IMR-90 (cell line): ENCODE measurements around the gene L1CAM. TPM values are rescaled to one million over a fixed set of nuclear protein-coding genes. Genes with fewer than 3 reads are reported as not detected.

ENCODE experiments used
- ATAC-seq: fragments of 200-7000 bp; cut with Tn5 transposase; 2 replicates; pipeline ENCODE4 v1.9.1; 2020; ENCODE audit warnings: low read depth, mild to moderate bottlenecking, moderate library complexity
- BruUV-seq: library from RNA; stranded (reverse); fragments of 400-500 nt; replicated peaks from 2 replicates; lab custom pipeline; 2021; lab: Mats Ljungman, UMichigan
- CTCF ChIA-PET: fragments of 300-600 bp; formaldehyde crosslinking; extraction: SDS; loops from one replicate; lab custom pipeline; 2021; ENCODE audit warnings: antibody characterized with exemption; lab: Yijun Ruan, JAX
- POLR2A ChIA-PET: fragments of 300-600 bp; sonication (Branson Sonifier 250); formaldehyde crosslinking; loops from one replicate; lab custom pipeline; 2022; ENCODE audit warnings: antibody characterized with exemption; ENCODE audit not compliant: unreplicated experiment; lab: Charles Lee
- DNase-seq: peaks from one replicate; pipeline ENCODE4 v3.0.0; 2013
- H2AFZ ChIP-seq: replicated peaks from 2 replicates; pipeline ENCODE3; 2013; ENCODE audit warnings: low read length, mild to moderate bottlenecking; ENCODE audit not compliant: poor library complexity
- H2AK5ac ChIP-seq: 2 replicates; pipeline ENCODE4 v1.6.1; 2013; ENCODE audit warnings: low read depth, low read length, inconsistent platforms
- H2AK9ac ChIP-seq: replicated peaks from 2 replicates; pipeline ENCODE3; 2013; ENCODE audit warnings: mild to moderate bottlenecking, low read depth, low read length, moderate library complexity; ENCODE audit not compliant: poor library complexity
- H2BK120ac ChIP-seq: 2 replicates; pipeline ENCODE4 v1.6.1; 2013; ENCODE audit warnings: low read depth, low read length, inconsistent platforms
- H2BK15ac ChIP-seq: 3 replicates; pipeline ENCODE4 v1.6.1; 2013; ENCODE audit warnings: low read depth, low read length, inconsistent platforms
- H2BK20ac ChIP-seq: 2 replicates; pipeline ENCODE4 v1.6.1; 2013; ENCODE audit warnings: low read depth, mild to moderate bottlenecking, inconsistent platforms, low read length, moderate library complexity
- H2BK5ac ChIP-seq: 2 replicates; pipeline ENCODE4 v1.6.1; 2013; ENCODE audit warnings: mild to moderate bottlenecking, low read depth, low read length, inconsistent platforms; ENCODE audit not compliant: poor library complexity, severe bottlenecking
- H3K14ac ChIP-seq: replicated peaks from 2 replicates; pipeline ENCODE4 v1.6.1; 2013; ENCODE audit warnings: low read depth, low read length, inconsistent platforms
- H3K18ac ChIP-seq: 2 replicates; pipeline ENCODE4 v1.6.1; 2013; ENCODE audit warnings: low read depth, low read length, control low read depth
- H3K23ac ChIP-seq: 2 replicates; pipeline ENCODE4 v1.6.1; 2013; ENCODE audit warnings: low read depth, low read length, inconsistent platforms
- H3K27ac ChIP-seq: 2 replicates; pipeline ENCODE4 v1.5.1; 2013; ENCODE audit warnings: mild to moderate bottlenecking, control low read depth, low read length; ENCODE audit not compliant: insufficient read depth
- H3K27me3 ChIP-seq: 2 replicates; pipeline ENCODE4 v1.6.1; 2013; ENCODE audit warnings: low read length; ENCODE audit not compliant: control insufficient read depth, insufficient read depth
- H3K36me3 ChIP-seq: 2 replicates; pipeline ENCODE4 v1.6.1; 2013; ENCODE audit warnings: low read length, mixed read lengths; ENCODE audit not compliant: control insufficient read depth, insufficient read depth
- H3K4ac ChIP-seq: 2 replicates; pipeline ENCODE4 v1.6.1; 2013; ENCODE audit warnings: low read depth, low read length, inconsistent platforms
- H3K4me1 ChIP-seq: 2 replicates; pipeline ENCODE4 v1.6.1; 2013; ENCODE audit warnings: low read length, mixed read lengths; ENCODE audit not compliant: control insufficient read depth, insufficient read depth
- H3K4me2 ChIP-seq: 2 replicates; pipeline ENCODE4 v1.6.1; 2013; ENCODE audit warnings: low read depth, mild to moderate bottlenecking, control low read depth, low read length, moderate library complexity
- H3K4me3 ChIP-seq: 2 replicates; pipeline ENCODE4 v1.5.1; 2013; ENCODE audit warnings: low read depth, mild to moderate bottlenecking, control low read depth, low read length, moderate library complexity; ENCODE audit not compliant: insufficient read depth
- H3K56ac ChIP-seq: 2 replicates; pipeline ENCODE4 v1.6.1; 2013; ENCODE audit warnings: low read length, inconsistent platforms; ENCODE audit not compliant: insufficient read depth; ENCODE audit errors: extremely low read depth
- H3K79me1 ChIP-seq, 2 experiments: 2 replicates each; pipeline ENCODE4 v1.6.1; 2013; ENCODE audit warnings: low read length in 2 of 2, inconsistent platforms in 1 of 2, low read depth in 1 of 2
- H3K9ac ChIP-seq: 2 replicates; pipeline ENCODE4 v1.6.1; 2013; ENCODE audit warnings: low read depth, low read length, control low read depth
- H3K9me1 ChIP-seq: 2 replicates; pipeline ENCODE4 v1.6.1; 2013; ENCODE audit warnings: low read length, inconsistent platforms; ENCODE audit not compliant: insufficient read depth
- H3K9me3 ChIP-seq: 2 replicates; pipeline ENCODE4 v1.6.1; 2013; ENCODE audit warnings: low read length; ENCODE audit not compliant: control insufficient read depth, insufficient read depth
- H4K20me1 ChIP-seq: 2 replicates; pipeline ENCODE4 v1.6.1; 2013; ENCODE audit warnings: low read length, inconsistent platforms; ENCODE audit not compliant: insufficient read depth
- H4K5ac ChIP-seq: 2 replicates; pipeline ENCODE4 v1.6.1; 2013; ENCODE audit warnings: mild to moderate bottlenecking, low read depth, low read length, control low read depth
- H4K8ac ChIP-seq, 2 experiments: 2 replicates each; pipeline ENCODE4 v1.6.1; 2013; ENCODE audit warnings: low read depth in 2 of 2, low read length in 2 of 2, control low read depth in 1 of 2, inconsistent platforms in 1 of 2
- H4K91ac ChIP-seq: 2 replicates; pipeline ENCODE4 v1.6.1; 2013; ENCODE audit warnings: low read depth, low read length, inconsistent platforms; ENCODE audit not compliant: insufficient read depth
- BHLHE40 ChIP-seq: fragments of 150-350 bp; IDR thresholded peaks from 2 replicates; pipeline ENCODE4 v1.6.1; 2016; ENCODE audit warnings: mild to moderate bottlenecking, low read depth, low read length
- FOS ChIP-seq: fragments of 150-350 bp; IDR thresholded peaks from 2 replicates; pipeline ENCODE4 v1.6.1; 2016; ENCODE audit warnings: low read depth, low read length
- MAFK ChIP-seq: IDR thresholded peaks from 2 replicates; pipeline ENCODE4 v1.6.1; 2012; ENCODE audit warnings: low read depth, low read length, improper control_type of control experiment
- MAZ ChIP-seq: IDR thresholded peaks from 2 replicates; pipeline ENCODE4 v1.6.1; 2012; ENCODE audit warnings: low read depth, mild to moderate bottlenecking, low read length, improper control_type of control experiment, moderate library complexity, borderline replicate concordance
- MXI1 ChIP-seq: IDR thresholded peaks from 2 replicates; pipeline ENCODE4 v1.6.1; 2012; ENCODE audit warnings: low read depth, mild to moderate bottlenecking, low read length, moderate library complexity, borderline replicate concordance
- NFE2L2 ChIP-seq: fragments of 150-350 bp; IDR thresholded peaks from 2 replicates; pipeline ENCODE4 v1.6.1; 2016; ENCODE audit warnings: low read depth, mild to moderate bottlenecking, low read length
- POLR2A ChIP-seq: IDR thresholded peaks from 2 replicates; pipeline ENCODE4 v1.6.1; 2012; ENCODE audit warnings: mild to moderate bottlenecking, low read depth, low read length
- RAD21 ChIP-seq: IDR thresholded peaks from 2 replicates; pipeline ENCODE4 v1.6.1; 2012; ENCODE audit warnings: low read length, improper control_type of control experiment
- RCOR1 ChIP-seq: IDR thresholded peaks from 2 replicates; pipeline ENCODE4 v1.6.1; 2012; ENCODE audit warnings: mild to moderate bottlenecking, low read length, improper control_type of control experiment; ENCODE audit not compliant: insufficient replicate concordance
- RFX5 ChIP-seq: IDR thresholded peaks from 2 replicates; pipeline ENCODE4 v1.8.0; 2012; ENCODE audit warnings: low read depth, mild to moderate bottlenecking, low read length, moderate library complexity
- SMC3 ChIP-seq: fragments of 150-350 bp; IDR thresholded peaks from 2 replicates; pipeline ENCODE4 v1.6.1; 2016; ENCODE audit warnings: low read depth, mild to moderate bottlenecking, antibody characterized with exemption, low read length, moderate library complexity
- WGBS, 2 experiments: methylation state at CpG; one replicate each; pipeline versions ENCODE4 v1.1.5 to v1.1.7; 2013; ENCODE audit warnings: missing lambda C conversion rate in 2 of 2; ENCODE audit not compliant: insufficient read length in 1 of 2; ENCODE audit errors: extremely low coverage in 2 of 2; 5-methylcytosine and 5-hydroxymethylcytosine counted together
- dilution Hi-C: fragments of 300-500 bp; cut with HindIII; formaldehyde crosslinking; loops from one replicate; pipeline ENCODE4 v1.14.3; 2018; ENCODE audit warnings: low sequenced_read_pairs; ENCODE audit not compliant: unreplicated experiment
- in situ Hi-C: fragments of 300-500 bp; cut with MboI; formaldehyde crosslinking; loops from 3 replicates; pipeline ENCODE4 v1.14.3; 2019; ENCODE audit warnings: low sequenced_read_pairs, inconsistent platforms, mixed read lengths
- intact Hi-C: fragments of 100-400 bp; cut with micrococcal nuclease; formaldehyde crosslinking; loops from 2 replicates; pipeline ENCODE4 v1.10.0; 2022
- polyA plus RNA-seq, 3 experiments: library from polyadenylated mRNA; depleted of rRNA; stranded (reverse); fragments of >200 nt; gene quantifications; 2 replicates each; pipeline ENCODE4 v1.2.3, GENCODE V29; 2012; ENCODE audit warnings: low replicate concordance in 1 of 3
- total RNA-seq: library from RNA; depleted of rRNA; stranded (reverse); fragments of >200 nt; gene quantifications from 2 replicates; pipeline ENCODE4 v1.2.3, GENCODE V29; 2012
- TF ChIP-seq, protein P1 (sequence below): conservative IDR thresholded peaks from 2 replicates; pipeline ENCODE4 v1.5.1; 2012; ENCODE audit warnings: mild to moderate bottlenecking, low read depth, low read length, improper control_type of control experiment
- TF ChIP-seq, protein P2 (sequence below): fragments of 150-350 bp; IDR thresholded peaks from 2 replicates; pipeline ENCODE4 v1.6.1; 2017; ENCODE audit warnings: mild to moderate bottlenecking, antibody characterized with exemption, low read length, low read depth
- TF ChIP-seq, protein P3 (sequence below): fragments of 150-350 bp; IDR thresholded peaks from 2 replicates; pipeline ENCODE4 v1.6.1; 2016; ENCODE audit warnings: low read depth, mild to moderate bottlenecking, low read length, moderate library complexity, borderline replicate concordance

L1CAM gene
- total and polyA plus RNA-seq, 2 of the 4 experiments (the other 2 are of a cell fraction): 0.36 to 1.9 TPM

DNA sequence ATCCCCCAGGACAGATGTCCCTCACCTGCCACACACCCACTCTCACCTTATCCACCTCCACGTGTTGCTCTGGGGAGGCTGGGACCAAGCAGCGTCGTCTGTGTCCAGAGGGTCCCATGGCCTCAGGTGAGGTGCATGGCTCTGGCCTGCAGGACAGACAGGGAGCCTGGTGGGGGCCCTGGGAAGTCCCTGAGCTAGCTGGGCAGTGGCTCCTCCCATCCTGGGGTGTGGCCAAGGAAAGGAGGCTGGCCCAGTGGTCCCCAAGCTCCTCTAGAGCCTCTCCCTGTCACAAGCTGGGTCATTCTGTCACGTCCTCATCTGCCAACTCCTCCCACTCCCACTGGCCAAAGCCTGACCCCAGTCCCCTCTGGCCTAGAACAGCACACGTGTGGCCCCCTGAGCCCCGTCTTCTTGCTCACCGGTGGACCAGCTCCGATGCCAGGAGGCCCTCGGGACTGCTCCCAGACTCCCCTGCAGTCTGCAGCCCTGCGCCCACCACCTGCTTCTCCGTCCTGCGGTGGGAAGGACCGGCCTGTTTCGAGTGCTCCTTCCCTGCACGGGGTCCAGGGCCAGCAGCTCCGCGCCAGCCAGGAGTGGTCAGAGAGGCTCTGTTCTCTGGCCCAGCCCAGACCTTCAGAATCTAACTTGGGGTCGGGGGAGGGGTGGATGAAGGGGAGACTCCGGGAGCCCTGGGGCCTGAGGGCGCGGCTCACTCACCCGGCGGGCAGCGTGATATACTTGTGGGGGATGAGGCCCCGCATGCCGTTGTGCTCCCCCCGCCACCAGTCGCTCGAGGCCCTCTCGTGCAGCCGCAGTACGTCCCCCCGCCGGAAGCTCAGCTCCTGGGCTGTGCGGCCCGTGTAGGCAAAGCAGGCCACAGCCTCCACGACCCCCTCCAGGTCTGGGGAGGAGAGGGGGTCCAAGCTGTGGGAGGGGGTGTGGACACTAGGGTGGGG lies 23.3 kb upstream of the L1CAM start:
- Histone ChIP-seq H3K56ac (no peak overlapping the region), H3K4ac (no peak overlapping the region), H2BK120ac (no peak overlapping the region), H2BK5ac (no peak overlapping the region), H2BK20ac (no peak overlapping the region), H4K8ac (no peak overlapping the region), H3K4me1 (no peaks in the 10 kb centered on the region), H2BK15ac (no peak overlapping the region), H4K91ac (no peak overlapping the region), H3K36me3 (no peaks in the 10 kb centered on the region), H3K4me3 (no peak overlapping the region), H2AK9ac (no peak overlapping the region), H3K9ac (no peak overlapping the region), H3K23ac (no peak overlapping the region), H3K14ac (no peak overlapping the region), H3K9me3 (no peaks in the 10 kb centered on the region; the same call in 1 of the 2 replicates), H3K79me1 (no peaks in the 10 kb centered on the region), H3K4me2 (no peak overlapping the region), H3K27me3 (peaks cover 9% of the 10 kb centered on the region), H3K18ac (no peak overlapping the region), H4K20me1 (no peaks in the 10 kb centered on the region), H4K5ac (no peak overlapping the region), H3K27ac (no peak overlapping the region), H3K9me1 (no peaks in the 10 kb centered on the region), H2AFZ (no peak overlapping the region), H2AK5ac (no peak overlapping the region)
- 63% methylated on average over 8 of the region's 37 CpGs; no CpG with 5 or more reads in 1 of the 2 experiments for WGBS, 2 experiments
- no TSS peak for BruUV-seq
- POLR2A ChIA-PET: no interaction called here
- CTCF ChIA-PET: no interaction called here
- no peak for DNase-seq
- intact Hi-C loops: no loop called here
- ATAC-seq: peak; percentile 37; the same call in 1 of the 2 replicates
- dilution Hi-C loops: no loop called here
- in situ Hi-C loops: loop anchor here (25.0 kb wide), 1 partner anchor 947 kb away; no protein-coding TSS in a partner anchor
- TF ChIP-seq MXI1 (no peak), RCOR1 (no peak), FOS (no peak), MAZ (no peak), BHLHE40 (no peak), MAFK (no peak), POLR2A (no peak), RFX5 (no peak), RAD21 (no peak), NFE2L2 (no peak), SMC3 (no peak)
- TF ChIP-seq, protein P1, sequence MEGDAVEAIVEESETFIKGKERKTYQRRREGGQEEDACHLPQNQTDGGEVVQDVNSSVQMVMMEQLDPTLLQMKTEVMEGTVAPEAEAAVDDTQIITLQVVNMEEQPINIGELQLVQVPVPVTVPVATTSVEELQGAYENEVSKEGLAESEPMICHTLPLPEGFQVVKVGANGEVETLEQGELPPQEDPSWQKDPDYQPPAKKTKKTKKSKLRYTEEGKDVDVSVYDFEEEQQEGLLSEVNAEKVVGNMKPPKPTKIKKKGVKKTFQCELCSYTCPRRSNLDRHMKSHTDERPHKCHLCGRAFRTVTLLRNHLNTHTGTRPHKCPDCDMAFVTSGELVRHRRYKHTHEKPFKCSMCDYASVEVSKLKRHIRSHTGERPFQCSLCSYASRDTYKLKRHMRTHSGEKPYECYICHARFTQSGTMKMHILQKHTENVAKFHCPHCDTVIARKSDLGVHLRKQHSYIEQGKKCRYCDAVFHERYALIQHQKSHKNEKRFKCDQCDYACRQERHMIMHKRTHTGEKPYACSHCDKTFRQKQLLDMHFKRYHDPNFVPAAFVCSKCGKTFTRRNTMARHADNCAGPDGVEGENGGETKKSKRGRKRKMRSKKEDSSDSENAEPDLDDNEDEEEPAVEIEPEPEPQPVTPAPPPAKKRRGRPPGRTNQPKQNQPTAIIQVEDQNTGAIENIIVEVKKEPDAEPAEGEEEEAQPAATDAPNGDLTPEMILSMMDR: no peak
- TF ChIP-seq, protein P2, sequence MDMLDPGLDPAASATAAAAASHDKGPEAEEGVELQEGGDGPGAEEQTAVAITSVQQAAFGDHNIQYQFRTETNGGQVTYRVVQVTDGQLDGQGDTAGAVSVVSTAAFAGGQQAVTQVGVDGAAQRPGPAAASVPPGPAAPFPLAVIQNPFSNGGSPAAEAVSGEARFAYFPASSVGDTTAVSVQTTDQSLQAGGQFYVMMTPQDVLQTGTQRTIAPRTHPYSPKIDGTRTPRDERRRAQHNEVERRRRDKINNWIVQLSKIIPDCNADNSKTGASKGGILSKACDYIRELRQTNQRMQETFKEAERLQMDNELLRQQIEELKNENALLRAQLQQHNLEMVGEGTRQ: no peak
- TF ChIP-seq, protein P3, sequence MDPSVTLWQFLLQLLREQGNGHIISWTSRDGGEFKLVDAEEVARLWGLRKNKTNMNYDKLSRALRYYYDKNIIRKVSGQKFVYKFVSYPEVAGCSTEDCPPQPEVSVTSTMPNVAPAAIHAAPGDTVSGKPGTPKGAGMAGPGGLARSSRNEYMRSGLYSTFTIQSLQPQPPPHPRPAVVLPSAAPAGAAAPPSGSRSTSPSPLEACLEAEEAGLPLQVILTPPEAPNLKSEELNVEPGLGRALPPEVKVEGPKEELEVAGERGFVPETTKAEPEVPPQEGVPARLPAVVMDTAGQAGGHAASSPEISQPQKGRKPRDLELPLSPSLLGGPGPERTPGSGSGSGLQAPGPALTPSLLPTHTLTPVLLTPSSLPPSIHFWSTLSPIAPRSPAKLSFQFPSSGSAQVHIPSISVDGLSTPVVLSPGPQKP: no peak
